GM10266 (cell line): ENCODE data around the gene COMMD4.
"Not testable (repeated sequence)": the region's sequence is repeated elsewhere in the genome, so short reads cannot be mapped to it uniquely, and the experiment has no call there.

Experiments used
- DNase-seq: peaks from one replicate; pipeline ENCODE4 v3.0.0; 2012; ENCODE audit errors: extremely low spot score
- TF ChIP-seq, protein P1 (sequence below): IDR thresholded peaks from 2 replicates; pipeline ENCODE4 v1.5.1; 2012; ENCODE audit warnings: mild to moderate bottlenecking, low read depth; ENCODE audit not compliant: control insufficient read depth, insufficient read depth; ENCODE audit errors: missing control alignments

Gene COMMD4

GRCh38 chr15:75339531-75340240 is 3.8 kb downstream of the COMMD4 start:
- TF ChIP-seq, protein P1, sequence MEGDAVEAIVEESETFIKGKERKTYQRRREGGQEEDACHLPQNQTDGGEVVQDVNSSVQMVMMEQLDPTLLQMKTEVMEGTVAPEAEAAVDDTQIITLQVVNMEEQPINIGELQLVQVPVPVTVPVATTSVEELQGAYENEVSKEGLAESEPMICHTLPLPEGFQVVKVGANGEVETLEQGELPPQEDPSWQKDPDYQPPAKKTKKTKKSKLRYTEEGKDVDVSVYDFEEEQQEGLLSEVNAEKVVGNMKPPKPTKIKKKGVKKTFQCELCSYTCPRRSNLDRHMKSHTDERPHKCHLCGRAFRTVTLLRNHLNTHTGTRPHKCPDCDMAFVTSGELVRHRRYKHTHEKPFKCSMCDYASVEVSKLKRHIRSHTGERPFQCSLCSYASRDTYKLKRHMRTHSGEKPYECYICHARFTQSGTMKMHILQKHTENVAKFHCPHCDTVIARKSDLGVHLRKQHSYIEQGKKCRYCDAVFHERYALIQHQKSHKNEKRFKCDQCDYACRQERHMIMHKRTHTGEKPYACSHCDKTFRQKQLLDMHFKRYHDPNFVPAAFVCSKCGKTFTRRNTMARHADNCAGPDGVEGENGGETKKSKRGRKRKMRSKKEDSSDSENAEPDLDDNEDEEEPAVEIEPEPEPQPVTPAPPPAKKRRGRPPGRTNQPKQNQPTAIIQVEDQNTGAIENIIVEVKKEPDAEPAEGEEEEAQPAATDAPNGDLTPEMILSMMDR, result no peak
- no peak for DNase-seq

- TF ChIP-seq, protein P1, result no peak
- DNase-seq, result no peak
Observed at GRCh38 chr15:75342221-75342620, 6.4 kb downstream of the COMMD4 start.

GRCh38 chr15:75343953-75344352 is 8.1 kb downstream of the COMMD4 start:
- not testable (repeated sequence) for DNase-seq

GRCh38 chr15:75346796-75347221 is 10.9 kb downstream of the COMMD4 start, which contains the start of gene NEIL1:
Gene NEIL1 (plus strand): TSS chr15:75347039. CDS start chr15:75348906, 1,867 bp downstream.
- no peak for DNase-seq
- TF ChIP-seq, protein P1, result no peak

GRCh38 chr15:75347222-75348033 is 11.6 kb downstream of the COMMD4 start:
- peak; percentile 67 for DNase-seq

GRCh38 chr15:75348034-75348561 is 12.2 kb downstream of the COMMD4 start:
- DNase-seq, result no peak
- TF ChIP-seq, protein P1, result no peak

More at GRCh38 chr15:75347222-75348033, 11.6 kb downstream of the COMMD4 start:
- TF ChIP-seq, protein P1, result no peak

DNA sequence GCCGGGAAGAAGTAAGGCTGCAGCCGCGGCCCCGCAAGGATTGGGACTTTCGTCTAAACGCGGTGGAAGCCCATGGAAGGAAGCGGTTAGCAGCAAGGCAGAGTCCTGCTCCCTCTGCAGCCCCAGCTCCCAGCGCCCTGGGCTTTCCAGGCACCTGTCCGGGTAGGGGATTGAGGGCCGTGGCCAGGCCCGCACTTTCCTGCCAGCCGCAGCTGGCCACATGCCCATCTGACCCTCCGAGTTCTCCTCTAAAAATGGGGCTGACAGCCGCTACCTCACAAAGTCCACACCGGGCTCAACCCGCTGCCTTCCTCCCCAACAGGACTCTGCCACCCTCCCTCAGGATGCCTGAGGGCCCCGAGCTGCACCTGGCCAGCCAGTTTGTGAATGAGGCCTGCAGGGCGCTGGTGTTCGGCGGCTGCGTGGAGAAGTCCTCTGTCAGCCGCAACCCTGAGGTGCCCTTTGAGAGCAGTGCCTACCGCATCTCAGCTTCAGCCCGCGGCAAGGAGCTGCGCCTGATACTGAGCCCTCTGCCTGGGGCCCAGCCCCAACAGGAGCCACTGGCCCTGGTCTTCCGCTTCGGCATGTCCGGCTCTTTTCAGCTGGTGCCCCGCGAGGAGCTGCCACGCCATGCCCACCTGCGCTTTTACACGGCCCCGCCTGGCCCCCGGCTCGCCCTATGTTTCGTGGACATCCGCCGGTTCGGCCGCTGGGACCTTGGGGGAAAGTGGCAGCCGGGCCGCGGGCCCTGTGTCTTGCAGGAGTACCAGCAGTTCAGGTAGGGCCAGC is 12.9 kb downstream of the COMMD4 start:
- TF ChIP-seq, protein P1, result no peak
- DNase-seq, result peak; percentile 32

GRCh38 chr15:75349351-75349669 is 13.4 kb downstream of the COMMD4 start:
- not testable (repeated sequence) for DNase-seq
